Omental fat pad (tissue), 4 donors: ENCODE measurements around the gene ODF4. TPM values are rescaled to one million over a fixed set of nuclear protein-coding genes. Genes with fewer than 3 reads are reported as not detected.

Source experiments
- ATAC-seq: fragments of 150-250 bp; one replicate; pipeline ENCODE4 v1.9.1; 2016; ENCODE audit warnings: mild to moderate bottlenecking, moderate library complexity; ENCODE audit not compliant: low FRiP score
- DNase-seq: peaks from one replicate; pipeline ENCODE4 v3.0.0-alpha.2; 2019; ENCODE audit warnings: low spot score
- CTCF ChIP-seq, 3 donors: fragments of 450-650 bp; IDR thresholded peaks; one replicate each; pipeline ENCODE4 v1.5.1; 2016 to 2017; ENCODE audit warnings: antibody characterized with exemption in 3 of 3, mild to moderate bottlenecking in 3 of 3, moderate library complexity in 2 of 3
- total RNA-seq, 4 donors: library from RNA; depleted of rRNA; stranded (reverse); fragments of >200 nt; gene quantifications; one replicate each; pipeline ENCODE4 v1.1.0, GENCODE V29; 2016

The ODF4 gene
- total RNA-seq: not detected

GRCh38 chr17:8339540-8339939, at the start of gene ODF4:
Gene ODF4, plus strand, starts transcription at chr17:8339840. Its CDS starts 212 bp downstream, at chr17:8340052.
- DNase-seq: no peak
- TF ChIP-seq CTCF (IDR thresholded peaks at IDR 0.05): no peak
- ATAC-seq: no peak

GRCh38 chr17:8290043-8290442, 49.6 kb upstream of the ODF4 start:
- ATAC-seq (no peak), DNase-seq (no peak)
- TF ChIP-seq CTCF (IDR thresholded peaks at IDR 0.05): no peak

- ATAC-seq (no peak), DNase-seq (no peak)
- TF ChIP-seq CTCF (IDR thresholded peaks at IDR 0.05): no peak
Measured at GRCh38 chr17:8292639-8293395, 46.8 kb upstream of the ODF4 start.

GRCh38 chr17:8294361-8294760, 45.3 kb upstream of the ODF4 start:
- DNase-seq: no peak
- no peak for TF ChIP-seq CTCF (IDR thresholded peaks at IDR 0.05)
- no peak for ATAC-seq

- TF ChIP-seq CTCF (IDR thresholded peaks at IDR 0.05): no peak
- ATAC-seq (peak; percentile 9), DNase-seq (no peak)
Measured at GRCh38 chr17:8294814-8295316, 44.8 kb upstream of the ODF4 start.

GRCh38 chr17:8300226-8300625, 39.4 kb upstream of the ODF4 start:
- ATAC-seq: no peak
- no peak for TF ChIP-seq CTCF (IDR thresholded peaks at IDR 0.05)

GRCh38 chr17:8300627-8301242, 38.9 kb upstream of the ODF4 start:
- DNase-seq: no peak
- TF ChIP-seq CTCF (IDR thresholded peaks at IDR 0.05): peak in 1 of 3 donors; percentile 86
- ATAC-seq: peak; percentile 84

More at GRCh38 chr17:8300226-8300625, 39.4 kb upstream of the ODF4 start:
- no peak for DNase-seq
